Activated CD4-positive, alpha-beta T cell treated with anti-CD3 and anti-CD28 coated beads for 36 hours (primary cell): ENCODE data around the gene FIG4. TPM values are rescaled to one million over a fixed set of nuclear protein-coding genes. Genes with fewer than 3 reads are reported as not detected.
"Not testable (repeated sequence)": the region's sequence is repeated elsewhere in the genome, so short reads cannot be mapped to it uniquely, and the experiment has no call there.

ENCODE experiments used
- ATAC-seq: fragments of 200-7000 bp; cut with Tn5 transposase; one replicate; pipeline ENCODE4 v1.10.0; 2021; ENCODE audit warnings: mild to moderate bottlenecking, moderate library complexity
- CTCF ChIA-PET: fragments of 350-600 bp; sonication (Branson Sonifier 250); formaldehyde crosslinking; loops from one replicate; lab custom pipeline; 2021; ENCODE audit warnings: antibody characterized with exemption; lab: Charles Lee
- POLR2A ChIA-PET: fragments of 350-600 bp; sonication (Branson Sonifier 250); formaldehyde crosslinking; loops from one replicate; lab custom pipeline; 2021; ENCODE audit warnings: antibody characterized with exemption, inconsistent platforms; lab: Charles Lee
- DNase-seq: peaks from one replicate; pipeline ENCODE4 v3.0.0-alpha.2; 2020
- H3K27ac Mint-ChIP-seq: one replicate; pipeline ENCODE4 v1.8.0; 2021; ENCODE audit warnings: mixed read lengths
- H3K27me3 Mint-ChIP-seq: one replicate; pipeline ENCODE4 v1.8.0; 2021; ENCODE audit warnings: mixed read lengths
- H3K36me3 Mint-ChIP-seq: one replicate; pipeline ENCODE4 v1.8.0; 2021; ENCODE audit warnings: low read depth, mixed read lengths
- H3K4me1 Mint-ChIP-seq: one replicate; pipeline ENCODE4 v1.8.0; 2021; ENCODE audit warnings: mixed read lengths
- H3K4me3 Mint-ChIP-seq: one replicate; pipeline ENCODE4 v1.8.0; 2021; ENCODE audit warnings: mild to moderate bottlenecking, moderate library complexity, mixed read lengths
- H3K9me3 Mint-ChIP-seq: one replicate; pipeline ENCODE4 v1.8.0; 2021; ENCODE audit warnings: low read depth, mixed read lengths
- intact Hi-C, 2 experiments: fragments of 100-400 bp; cut with DNase I in 1 of 2; cut with micrococcal nuclease in 1 of 2; formaldehyde crosslinking; loops; one replicate each; pipeline versions ENCODE4 v1.14.2 to v1.15.1; 2022 to 2024; cut with DNase I, micrococcal nuclease
- total RNA-seq, 2 experiments: library from RNA; stranded (reverse); gene quantifications; one replicate each; pipeline ENCODE4 v1.2.3, GENCODE V29; 2021

The FIG4 gene
- total RNA-seq, 2 experiments from 2014 or later: 14.4 to 17.5 TPM

- CTCF ChIA-PET: interaction anchor here (1.6 kb wide), 1 partner anchor 218 kb away, joined by 5 read pairs; no protein-coding TSS in a partner anchor
Measured at GRCh38 chr6:109821428-109821827, 130.3 kb downstream of the FIG4 start.

GRCh38 chr6:109824105-109824504 lies 133.0 kb downstream of the FIG4 start:
- ChIA-PET POLR2A (no interaction called here), CTCF (interaction anchor here (0.7 kb wide), 1 partner anchor 904 kb away, joined by 3 read pairs; no protein-coding TSS in a partner anchor)
- H3K36me3 Mint-ChIP-seq: peaks cover 22% of the 10 kb centered on the region
- H3K27ac Mint-ChIP-seq: no peak overlapping the region
- DNase-seq (no peak), ATAC-seq (no peak)
- H3K4me3 Mint-ChIP-seq: no peak overlapping the region
- intact Hi-C loops: no loop called here
- no peaks in the 10 kb centered on the region for H3K4me1 Mint-ChIP-seq
- H3K9me3 Mint-ChIP-seq: no peaks in the 10 kb centered on the region
- no peaks in the 10 kb centered on the region for H3K27me3 Mint-ChIP-seq

More at GRCh38 chr6:109821428-109821827, 130.3 kb downstream of the FIG4 start:
- POLR2A ChIA-PET: no interaction called here
- Mint-ChIP-seq H3K9me3 (no peaks in the 10 kb centered on the region), H3K27ac (no peak overlapping the region), H3K27me3 (no peaks in the 10 kb centered on the region), H3K4me3 (no peak overlapping the region), H3K4me1 (no peaks in the 10 kb centered on the region), H3K36me3 (peaks cover 11% of the 10 kb centered on the region)
- DNase-seq (no peak), ATAC-seq (no peak)
- intact Hi-C loops: no loop called here

GRCh38 chr6:109826551-109826950 lies 135.5 kb downstream of the FIG4 start:
- no peaks in the 10 kb centered on the region for H3K4me1 Mint-ChIP-seq
- H3K4me3 Mint-ChIP-seq: no peak overlapping the region
- DNase-seq (no peak), ATAC-seq (no peak)
- ChIA-PET CTCF (no interaction called here), POLR2A (no interaction called here)
- H3K36me3 Mint-ChIP-seq: peaks cover 37% of the 10 kb centered on the region
- no peaks in the 10 kb centered on the region for H3K27me3 Mint-ChIP-seq
- intact Hi-C loops: no loop called here
- peaks cover 5% of the 10 kb centered on the region for H3K9me3 Mint-ChIP-seq
- no peak overlapping the region for H3K27ac Mint-ChIP-seq

- H3K4me1 Mint-ChIP-seq, DNase-seq, ATAC-seq, H3K27me3 Mint-ChIP-seq, H3K27ac Mint-ChIP-seq, POLR2A ChIA-PET, H3K9me3 Mint-ChIP-seq, H3K4me3 Mint-ChIP-seq, intact Hi-C loops: not testable (repeated sequence)
- CTCF ChIA-PET: interaction anchor here (0.6 kb wide), 1 partner anchor 303 kb away, joined by 3 read pairs; no protein-coding TSS in a partner anchor
- H3K36me3 Mint-ChIP-seq: peaks cover 27% of the 10 kb centered on the region
Measured at GRCh38 chr6:109831352-109831751, 140.3 kb downstream of the FIG4 start.

- Mint-ChIP-seq H3K4me1 (no peaks in the 10 kb centered on the region), H3K27ac (no peak overlapping the region), H3K9me3 (peaks cover 5% of the 10 kb centered on the region), H3K36me3 (peaks cover 16% of the 10 kb centered on the region), H3K4me3 (no peak overlapping the region), H3K27me3 (no peaks in the 10 kb centered on the region)
- POLR2A ChIA-PET: no interaction called here
- DNase-seq: no peak
- intact Hi-C loops: no loop called here
- ATAC-seq: no peak
- CTCF ChIA-PET: interaction anchor here (0.6 kb wide), 1 partner anchor 112 kb away, joined by 3 read pairs; no protein-coding TSS in a partner anchor
Measured at GRCh38 chr6:109834131-109834530, 143.0 kb downstream of the FIG4 start.

GRCh38 chr6:109834595-109835437 lies 143.7 kb downstream of the FIG4 start:
- POLR2A ChIA-PET: no interaction called here
- no peaks in the 10 kb centered on the region for H3K4me1 Mint-ChIP-seq
- no peaks in the 10 kb centered on the region for H3K27me3 Mint-ChIP-seq
- peaks cover 11% of the 10 kb centered on the region for H3K36me3 Mint-ChIP-seq
- ATAC-seq: no peak
- H3K27ac Mint-ChIP-seq: no peak overlapping the region
- peaks cover 5% of the 10 kb centered on the region for H3K9me3 Mint-ChIP-seq
- CTCF ChIA-PET: interaction anchor here (0.6 kb wide), 1 partner anchor 112 kb away, joined by 3 read pairs; no protein-coding TSS in a partner anchor
- DNase-seq: no peak
- H3K4me3 Mint-ChIP-seq: no peak overlapping the region
- intact Hi-C loops: no loop called here

- DNase-seq (no peak), ATAC-seq (no peak)
- intact Hi-C loops: no loop called here
- ChIA-PET POLR2A (no interaction called here), CTCF (interaction anchor here (0.6 kb wide), 1 partner anchor 456 kb away, joined by 3 read pairs; no protein-coding TSS in a partner anchor)
- Mint-ChIP-seq H3K4me1 (no peaks in the 10 kb centered on the region), H3K27me3 (no peaks in the 10 kb centered on the region), H3K4me3 (no peak overlapping the region), H3K9me3 (no peaks in the 10 kb centered on the region), H3K36me3 (no peaks in the 10 kb centered on the region), H3K27ac (no peak overlapping the region)
Measured at GRCh38 chr6:109840034-109840433, 148.9 kb downstream of the FIG4 start.

GRCh38 chr6:109840796-109841195 lies 149.7 kb downstream of the FIG4 start:
- Mint-ChIP-seq H3K27me3 (no peaks in the 10 kb centered on the region), H3K9me3 (no peaks in the 10 kb centered on the region), H3K27ac (no peak overlapping the region), H3K4me3 (no peak overlapping the region), H3K36me3 (no peaks in the 10 kb centered on the region), H3K4me1 (no peaks in the 10 kb centered on the region)
- DNase-seq (no peak), ATAC-seq (no peak)
- POLR2A ChIA-PET: no interaction called here
- CTCF ChIA-PET: interaction anchor here (0.6 kb wide), 1 partner anchor 457 kb away, joined by 3 read pairs; no protein-coding TSS in a partner anchor
- intact Hi-C loops: no loop called here

- CTCF ChIA-PET: no interaction called here
- intact Hi-C loops: no loop called here
- H3K27ac Mint-ChIP-seq: no peak overlapping the region
Measured at GRCh38 chr6:109841869-109842268, 150.8 kb downstream of the FIG4 start.

GRCh38 chr6:109852713-109853112 lies 161.6 kb downstream of the FIG4 start:
- intact Hi-C loops: no loop called here
- Mint-ChIP-seq H3K4me1 (no peaks in the 10 kb centered on the region), H3K27me3 (no peaks in the 10 kb centered on the region), H3K4me3 (no peak overlapping the region), H3K9me3 (no peaks in the 10 kb centered on the region), H3K36me3 (no peaks in the 10 kb centered on the region), H3K27ac (no peak overlapping the region)
- ChIA-PET POLR2A (no interaction called here), CTCF (no interaction called here)
- ATAC-seq: no peak
- no peak for DNase-seq

More at GRCh38 chr6:109841869-109842268, 150.8 kb downstream of the FIG4 start:
- Mint-ChIP-seq H3K36me3 (no peaks in the 10 kb centered on the region), H3K27me3 (no peaks in the 10 kb centered on the region), H3K4me3 (no peak overlapping the region), H3K4me1 (no peaks in the 10 kb centered on the region), H3K9me3 (no peaks in the 10 kb centered on the region)
- POLR2A ChIA-PET: interaction anchor here (0.6 kb wide), 1 partner anchor 168 kb away, joined by 3 read pairs; no protein-coding TSS in a partner anchor
- DNase-seq (no peak), ATAC-seq (no peak)

GRCh38 chr6:109853426-109853825 lies 162.3 kb downstream of the FIG4 start:
- Mint-ChIP-seq H3K9me3 (no peaks in the 10 kb centered on the region), H3K27me3 (no peaks in the 10 kb centered on the region), H3K4me1 (no peaks in the 10 kb centered on the region), H3K4me3 (no peak overlapping the region), H3K36me3 (no peaks in the 10 kb centered on the region), H3K27ac (no peak overlapping the region)
- POLR2A ChIA-PET: no interaction called here
- CTCF ChIA-PET: no interaction called here
- DNase-seq (no peak), ATAC-seq (no peak)
- intact Hi-C loops: no loop called here

- intact Hi-C loops: no loop called here
- CTCF ChIA-PET: no interaction called here
- H3K27ac Mint-ChIP-seq: no peak overlapping the region
Measured at GRCh38 chr6:109853951-109854350, 162.9 kb downstream of the FIG4 start.

More at GRCh38 chr6:109853951-109854350, 162.9 kb downstream of the FIG4 start:
- Mint-ChIP-seq H3K4me3 (no peak overlapping the region), H3K4me1 (no peaks in the 10 kb centered on the region), H3K36me3 (no peaks in the 10 kb centered on the region), H3K9me3 (no peaks in the 10 kb centered on the region), H3K27me3 (no peaks in the 10 kb centered on the region)
- ATAC-seq (no peak), DNase-seq (no peak)
- POLR2A ChIA-PET: no interaction called here
